GM19238 (cell line): ENCODE measurements around the gene SLC12A5.

Experiments
- DNase-seq: peaks from one replicate; pipeline ENCODE4 v3.0.0; 2011; ENCODE audit warnings: low spot score; ENCODE audit not compliant: insufficient read length

SLC12A5 gene

DNA sequence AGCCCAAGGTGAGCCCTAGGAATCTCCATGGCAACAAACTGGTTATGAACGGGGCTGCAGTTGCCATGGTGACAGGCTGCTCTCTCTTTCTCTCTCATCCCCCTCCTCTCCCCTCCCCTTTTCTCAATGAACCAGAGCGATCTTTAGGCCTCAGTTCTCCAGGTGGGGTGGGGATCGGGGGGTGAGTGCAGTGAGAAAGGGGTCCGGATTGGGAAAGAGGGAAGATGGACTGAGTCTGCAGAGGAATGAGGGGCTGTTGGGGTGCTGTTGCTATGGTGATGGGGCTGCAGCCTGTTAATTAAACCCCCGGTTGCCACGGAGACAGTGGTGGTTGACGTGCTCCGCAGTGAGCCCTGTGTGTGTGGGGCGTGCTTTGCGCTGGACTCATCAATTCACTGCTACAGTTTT lies 3.6 kb upstream of the SLC12A5 start:
- DNase-seq, result no peak

DNA sequence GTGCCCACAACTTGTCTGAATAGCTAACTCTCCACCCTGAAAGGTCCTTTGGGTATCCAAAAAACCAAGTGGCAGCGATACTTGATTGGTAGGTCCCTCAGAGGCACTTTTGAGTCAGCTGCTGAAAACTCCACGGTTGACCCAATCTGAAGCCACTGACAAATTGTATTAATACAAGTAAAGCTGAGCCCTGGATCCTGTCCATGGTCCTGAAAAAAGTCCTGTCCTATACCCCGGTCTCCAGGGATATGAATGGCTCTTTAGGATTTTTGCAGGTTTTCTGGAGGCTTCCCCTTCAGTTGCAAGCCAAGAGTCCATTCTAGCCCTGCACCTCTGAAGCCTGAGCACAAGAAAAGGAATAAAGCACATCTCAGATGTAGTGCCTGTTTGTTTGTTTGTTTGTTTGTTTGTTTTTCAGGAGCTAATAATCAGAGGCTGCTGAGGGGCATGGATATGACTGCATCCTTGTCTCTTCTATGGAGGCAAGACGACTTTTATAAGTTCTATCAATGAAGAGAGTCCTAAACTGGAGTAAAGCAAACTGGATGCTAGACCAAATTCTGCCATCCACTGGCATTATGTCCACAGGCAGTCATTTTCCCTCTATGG lies 1.7 kb upstream of the SLC12A5 start:
- DNase-seq, result no peak

- DNase-seq, result no peak
Measured at GRCh38 chr20:46028110-46028509, 905 bp upstream of the SLC12A5 start.

- no peak for DNase-seq
Measured at GRCh38 chr20:46030284-46031013, 1.4 kb downstream of the SLC12A5 start.

DNA sequence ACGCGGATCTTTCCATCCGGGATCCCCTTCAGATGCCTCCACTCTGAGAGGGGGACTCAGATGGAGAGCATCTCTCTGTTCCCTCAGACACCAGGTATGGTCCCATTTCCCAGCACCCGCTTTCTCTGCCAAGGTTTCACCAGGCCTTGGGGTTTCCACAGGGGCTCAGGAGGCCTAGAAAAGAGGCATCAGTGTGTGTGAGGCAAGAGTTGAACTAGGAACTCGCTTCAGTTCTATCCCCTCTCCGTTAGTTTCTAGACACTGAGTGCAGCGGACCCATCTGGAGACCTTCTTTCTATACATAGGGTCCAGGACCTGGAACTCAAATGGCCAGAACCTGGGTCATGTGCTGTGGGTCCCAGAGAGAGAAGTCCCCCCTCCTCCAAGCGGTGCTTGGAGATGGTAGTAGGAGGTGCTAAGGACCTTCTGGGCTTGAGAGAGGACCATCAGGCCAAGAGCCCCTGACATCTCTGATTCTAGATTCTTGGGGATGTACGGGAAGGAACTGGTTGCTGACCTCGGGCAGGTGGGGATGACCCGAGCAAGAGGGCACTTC lies 2.1 kb downstream of the SLC12A5 start:
- no peak for DNase-seq

DNA sequence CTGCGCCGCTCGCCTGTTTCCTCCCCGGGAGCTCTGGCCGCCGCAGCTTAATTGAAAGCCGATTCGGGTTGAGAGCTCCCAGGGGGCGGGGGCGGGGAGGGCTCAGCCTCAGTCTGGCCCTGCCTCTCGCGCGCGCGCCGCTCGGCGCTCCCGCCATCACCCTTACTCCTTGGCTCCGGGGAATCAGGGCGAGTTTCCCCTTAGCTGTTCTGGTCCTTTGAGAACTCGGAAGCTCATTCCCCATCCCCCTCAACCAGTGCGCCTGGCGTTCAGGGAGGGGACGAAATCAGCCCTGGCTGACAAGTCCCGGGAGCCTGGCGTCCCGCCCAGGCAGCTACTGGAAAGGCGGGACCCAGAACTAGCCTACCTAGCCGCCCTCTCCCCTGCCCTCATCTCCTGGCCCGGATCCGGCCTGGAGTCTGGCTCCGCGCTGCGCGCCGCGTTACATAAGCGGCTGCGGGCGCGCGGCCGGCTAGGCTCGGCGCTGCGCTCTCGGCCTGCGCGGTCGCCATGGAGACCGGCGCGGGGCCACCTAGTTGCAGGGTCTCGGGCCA lies 2.8 kb downstream of the SLC12A5 start:
- no peak for DNase-seq

GRCh38 chr20:46034039-46034438 lies 5.0 kb downstream of the SLC12A5 start:
- DNase-seq, result no peak

GRCh38 chr20:46035253-46035652 lies 6.2 kb downstream of the SLC12A5 start:
- no peak for DNase-seq

DNA sequence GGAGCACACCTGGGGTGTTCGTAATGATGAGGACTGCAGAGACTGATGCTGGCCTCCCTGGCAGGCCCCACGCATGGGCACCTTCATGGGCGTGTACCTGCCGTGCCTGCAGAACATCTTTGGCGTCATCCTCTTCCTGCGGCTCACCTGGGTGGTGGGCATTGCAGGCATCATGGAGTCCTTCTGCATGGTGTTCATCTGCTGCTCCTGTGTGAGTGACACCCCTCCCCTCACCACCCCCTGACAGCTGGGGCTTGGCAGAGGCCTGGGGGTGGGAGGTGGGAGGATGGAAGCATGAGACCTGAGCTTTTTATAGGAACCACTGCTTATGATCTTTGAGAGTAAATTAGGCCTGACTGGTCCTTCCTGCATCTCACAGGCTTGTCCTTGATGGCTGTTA lies 6.7 kb downstream of the SLC12A5 start:
- no peak for DNase-seq

GRCh38 chr20:46036370-46036769 lies 7.4 kb downstream of the SLC12A5 start:
- no peak for DNase-seq

- no peak for DNase-seq
Measured at GRCh38 chr20:46037036-46037435, 8.0 kb downstream of the SLC12A5 start.

DNA sequence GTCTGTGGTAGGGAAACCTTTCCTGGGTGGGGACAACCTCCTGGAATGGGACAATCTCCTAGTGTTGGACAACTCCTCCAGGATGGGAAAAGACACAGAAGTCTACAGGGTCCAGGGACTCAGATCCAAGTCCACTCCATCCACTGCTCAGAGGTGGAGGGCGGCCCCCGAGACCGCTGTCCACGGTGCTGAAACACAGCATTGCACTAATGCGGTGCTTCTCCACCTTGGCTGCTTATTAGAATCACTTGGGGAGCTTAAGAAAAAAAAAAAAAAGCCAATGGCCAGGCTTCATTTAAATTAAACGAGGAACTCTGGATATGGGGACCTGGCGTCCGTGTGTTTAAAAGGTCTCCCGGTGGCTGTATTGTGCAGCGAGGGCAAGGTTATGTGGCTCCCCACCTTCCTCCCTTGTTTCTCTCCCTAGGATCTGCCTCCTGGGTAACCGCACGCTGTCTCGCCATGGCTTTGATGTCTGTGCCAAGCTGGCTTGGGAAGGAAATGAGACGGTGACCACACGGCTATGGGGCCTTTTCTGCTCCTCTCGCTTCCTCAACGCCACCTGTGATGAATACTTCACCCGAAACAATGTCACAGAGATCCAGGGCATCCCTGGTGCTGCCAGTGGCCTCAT lies 12.0 kb downstream of the SLC12A5 start:
- DNase-seq, result no peak

DNA sequence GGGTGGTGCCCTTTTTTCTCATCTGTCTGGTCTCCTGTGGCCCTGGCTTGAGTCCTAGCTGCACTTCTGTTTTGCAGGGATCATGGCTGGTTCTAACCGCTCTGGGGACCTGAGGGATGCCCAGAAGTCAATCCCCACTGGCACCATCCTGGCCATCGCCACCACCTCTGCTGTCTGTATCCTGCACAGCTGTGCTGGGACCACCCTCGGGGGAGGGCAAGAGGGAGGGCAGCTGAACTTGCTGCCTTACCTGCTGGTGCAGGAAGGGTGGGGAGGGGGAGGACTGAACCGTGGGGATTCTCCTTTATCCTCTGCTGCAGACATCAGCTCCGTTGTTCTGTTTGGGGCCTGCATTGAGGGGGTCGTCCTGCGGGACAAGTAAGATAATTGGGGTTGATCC lies 14.5 kb downstream of the SLC12A5 start:
- no peak for DNase-seq

GRCh38 chr20:46044896-46045295 lies 15.9 kb downstream of the SLC12A5 start:
- DNase-seq, result no peak

DNA sequence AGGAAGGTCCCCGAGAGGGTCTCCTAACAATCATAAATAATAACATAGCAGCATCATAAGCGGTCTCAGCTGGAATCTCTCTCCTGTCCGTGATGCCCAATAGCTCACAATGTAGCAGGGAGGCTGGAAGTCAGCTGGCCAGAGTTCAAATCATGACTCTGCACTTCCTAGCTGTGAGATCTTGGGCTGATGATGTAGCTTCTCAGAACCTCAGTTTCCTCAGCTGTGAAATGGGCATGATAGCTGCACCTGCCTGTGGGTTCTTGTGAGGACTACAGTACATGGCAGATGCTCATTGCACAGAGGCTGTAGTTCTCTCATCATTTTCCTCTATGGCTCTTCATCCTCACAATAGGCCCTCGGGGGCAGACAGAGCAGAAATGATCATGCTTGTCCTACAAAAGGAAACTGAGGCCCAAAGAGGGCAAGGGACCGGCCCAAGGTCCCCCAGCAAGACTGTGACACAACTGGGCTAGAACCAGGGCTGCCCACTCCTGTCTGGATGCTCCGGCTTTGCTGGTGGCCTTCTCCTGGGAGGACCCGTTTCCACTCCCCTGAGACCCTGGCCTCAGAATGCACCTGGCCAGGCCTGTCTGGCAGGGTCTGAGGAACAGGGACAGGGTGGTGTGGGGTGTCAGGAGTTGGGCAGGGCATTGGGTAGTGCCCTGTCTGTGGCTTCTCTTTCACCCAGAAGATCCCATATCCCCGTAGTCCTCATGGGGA lies 17.7 kb downstream of the SLC12A5 start:
- DNase-seq, result no peak

DNA sequence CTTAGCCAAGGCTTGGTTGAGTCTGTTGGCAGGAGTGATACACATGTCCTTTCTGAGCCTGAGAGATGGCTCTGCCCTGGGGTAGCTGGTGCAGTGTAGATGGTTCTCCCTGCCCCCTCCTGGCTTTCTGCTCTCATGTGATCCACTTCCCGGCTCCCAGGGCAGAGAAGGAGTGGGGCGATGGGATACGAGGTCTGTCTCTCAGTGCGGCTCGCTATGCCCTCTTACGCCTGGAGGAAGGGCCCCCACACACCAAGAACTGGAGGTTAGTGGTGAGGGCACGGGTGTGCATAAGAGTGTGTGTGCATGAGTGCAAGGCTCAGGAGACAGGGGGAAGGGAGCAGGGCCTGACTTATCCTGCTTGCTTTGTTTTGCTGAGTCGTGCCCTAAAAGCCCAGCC lies 18.8 kb downstream of the SLC12A5 start:
- DNase-seq, result no peak

- no peak for DNase-seq
Measured at GRCh38 chr20:46049190-46049589, 20.2 kb downstream of the SLC12A5 start.

- no peak for DNase-seq
Measured at GRCh38 chr20:46049815-46050214, 20.8 kb downstream of the SLC12A5 start.

GRCh38 chr20:46050444-46050843 lies 21.4 kb downstream of the SLC12A5 start:
- no peak for DNase-seq

DNA sequence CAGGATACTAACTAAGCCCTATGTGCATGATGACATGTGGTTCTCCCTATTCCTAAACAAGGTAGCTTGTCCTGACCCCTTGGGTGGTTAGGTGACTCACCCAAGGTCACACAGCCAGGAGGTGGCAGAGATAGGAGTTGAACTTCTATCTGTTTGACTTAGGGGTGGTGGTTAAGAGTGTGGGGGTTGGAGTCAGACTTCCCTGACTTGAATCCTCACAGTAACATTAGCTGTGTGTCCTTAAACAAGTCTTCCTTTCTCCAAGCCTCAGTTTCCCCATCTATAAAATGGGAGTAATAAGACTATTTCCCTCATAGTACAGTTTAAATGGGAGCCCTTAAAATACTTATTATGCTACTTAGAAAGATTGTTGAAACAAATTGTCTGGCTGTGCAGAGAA lies 21.9 kb downstream of the SLC12A5 start:
- DNase-seq, result no peak

GRCh38 chr20:46051556-46052308 lies 22.7 kb downstream of the SLC12A5 start:
- DNase-seq, result no peak
